Small intestine (tissue), 7 donors: ENCODE data around the gene OSTF1. TPM values are rescaled to one million over a fixed set of nuclear protein-coding genes. Genes with fewer than 3 reads are reported as not detected.

Experiments used
- DNase-seq, 2 donors: peaks; one replicate each; pipeline versions ENCODE4 v3.0.0 to v3.0.0-alpha.2; 2013
- FAIRE-seq: peaks from 2 replicates; lab custom pipeline; 2012; peaks lifted over from hg19 to GRCh38; lab: Jason Lieb, UNC
- H3K27ac ChIP-seq, 3 donors: one replicate each; pipeline ENCODE4 v1.5.1; 2013; ENCODE audit warnings: low read length in 2 of 3, mild to moderate bottlenecking in 2 of 3, control low read depth in 1 of 3, inconsistent platforms in 1 of 3, low read depth in 1 of 3, moderate library complexity in 1 of 3
- H3K27me3 ChIP-seq, 3 donors: one replicate each; pipeline ENCODE4 v1.6.1; 2013; ENCODE audit warnings: low read length in 3 of 3, inconsistent platforms in 1 of 3; ENCODE audit not compliant: control insufficient read depth in 3 of 3, insufficient read depth in 3 of 3
- H3K36me3 ChIP-seq, 3 donors: one replicate each; pipeline ENCODE4 v1.6.1; 2013; ENCODE audit warnings: low read length in 3 of 3, inconsistent platforms in 1 of 3, low read depth in 1 of 3, mild to moderate bottlenecking in 1 of 3, moderate library complexity in 1 of 3; ENCODE audit not compliant: control insufficient read depth in 3 of 3, insufficient read depth in 2 of 3
- H3K4me1 ChIP-seq, 3 donors: one replicate each; pipeline ENCODE4 v1.6.1; 2013; ENCODE audit warnings: low read length in 2 of 3, inconsistent platforms in 1 of 3, low read depth in 1 of 3, mild to moderate bottlenecking in 1 of 3, moderate library complexity in 1 of 3; ENCODE audit not compliant: control insufficient read depth in 3 of 3, insufficient read depth in 2 of 3
- H3K4me3 ChIP-seq, 3 donors: one replicate each; pipeline ENCODE4 v1.5.1; 2013; ENCODE audit warnings: low read length in 3 of 3, control low read depth in 1 of 3, inconsistent platforms in 1 of 3, low read depth in 1 of 3, mild to moderate bottlenecking in 1 of 3, moderate library complexity in 1 of 3
- H3K9me3 ChIP-seq, 2 donors: one replicate each; pipeline ENCODE4 v1.6.1; 2013; ENCODE audit warnings: low read depth in 1 of 2, low read length in 1 of 2; ENCODE audit not compliant: control insufficient read depth in 2 of 2, insufficient read depth in 1 of 2
- WGBS, 3 donors: extraction: QIAGEN DNeasy Blood & Tissue Kit; methylation state at CpG; one replicate each; pipeline ENCODE4 v1.1.7; 2013; 5-methylcytosine and 5-hydroxymethylcytosine counted together
- polyA plus RNA-seq, 4 donors: library from polyadenylated mRNA; stranded (reverse) in 3 of 4; unstranded in 1 of 4; fragments of 200-250 nt in 3 of 4; fragments of 120-200 nt in 1 of 4; gene quantifications; one replicate each; pipeline versions ENCODE4 v1.2.1 to v1.2.3, GENCODE V29; 2013
- donor health status: healthy with polysubstance abuse.
- donor health status: control.
- donor health status: control.
- donor health status: Bipolar disorder and iron deficiency.
- donor health status: healthy.

The OSTF1 gene
- polyA plus RNA-seq, 4 donors: 37.0 to 48.9 (median 43.5) TPM

- FAIRE-seq (no peak), DNase-seq (peak in 1 of 2 donors; percentile 22)
- peaks cover 0 to 6% of the 10 kb centered on the region in 2 donors for H3K9me3 ChIP-seq
- H3K27me3 ChIP-seq: no peaks in the 10 kb centered on the region
- peaks cover 0 to 2% (median 0%) of the 10 kb centered on the region in 3 donors for H3K36me3 ChIP-seq
- H3K27ac ChIP-seq: no peak overlapping the region
- H3K4me3 ChIP-seq: no peak overlapping the region
- WGBS, 3 donors: 40 to 85% (median 53%) methylated on average over 5 of the region's 5 CpGs
- no peaks in the 10 kb centered on the region for H3K4me1 ChIP-seq
These were observed 75.5 kb downstream of the OSTF1 start for GRCh38 chr9:75163764-75164163.

- Histone ChIP-seq H3K27me3 (no peaks in the 10 kb centered on the region), H3K4me1 (no peaks in the 10 kb centered on the region), H3K36me3 (peaks cover 0 to 2% (median 0%) of the 10 kb centered on the region in 3 donors), H3K27ac (no peak overlapping the region), H3K9me3 (peaks cover 0 to 6% of the 10 kb centered on the region in 2 donors), H3K4me3 (no peak overlapping the region)
- DNase-seq (no peak), FAIRE-seq (peak; percentile 5)
These were observed 76.3 kb downstream of the OSTF1 start for GRCh38 chr9:75164573-75164972.

- no peaks in the 10 kb centered on the region for H3K4me1 ChIP-seq
- H3K27ac ChIP-seq: no peak overlapping the region
- H3K4me3 ChIP-seq: no peak overlapping the region
- H3K9me3 ChIP-seq: peaks cover 0 to 6% of the 10 kb centered on the region in 2 donors
- FAIRE-seq: no peak
- no peaks in the 10 kb centered on the region for H3K27me3 ChIP-seq
- H3K36me3 ChIP-seq: peaks cover 0 to 5% (median 2%) of the 10 kb centered on the region in 3 donors
- WGBS, 3 donors: 89 to 96% (median 95%) methylated on average over 1 of the region's 1 CpG
- DNase-seq: no peak
These were observed 79.0 kb downstream of the OSTF1 start for GRCh38 chr9:75167281-75167680.

GRCh38 chr9:75168270-75169178, 80.2 kb downstream of the OSTF1 start:
- 71 to 95% (median 90%) methylated on average over 2 of the region's 2 CpGs for WGBS, 3 donors
- DNase-seq (no peak), FAIRE-seq (no peak)
- Histone ChIP-seq H3K36me3 (peaks cover 0 to 5% (median 2%) of the 10 kb centered on the region in 3 donors), H3K4me1 (no peaks in the 10 kb centered on the region), H3K9me3 (peaks cover 0 to 6% of the 10 kb centered on the region in 2 donors), H3K27ac (no peak overlapping the region), H3K4me3 (no peak overlapping the region), H3K27me3 (no peaks in the 10 kb centered on the region)

GRCh38 chr9:75169623-75170022, 81.3 kb downstream of the OSTF1 start:
- H3K4me1 ChIP-seq: no peaks in the 10 kb centered on the region
- H3K4me3 ChIP-seq: no peak overlapping the region
- H3K27ac ChIP-seq: no peak overlapping the region
- WGBS, 3 donors: 63 to 79% (median 65%) methylated on average over 4 of the region's 4 CpGs
- DNase-seq (no peak), FAIRE-seq (no peak)
- H3K36me3 ChIP-seq: peaks cover 0 to 5% (median 2%) of the 10 kb centered on the region in 3 donors
- H3K9me3 ChIP-seq: no peaks in the 10 kb centered on the region
- no peaks in the 10 kb centered on the region for H3K27me3 ChIP-seq

GRCh38 chr9:75170898-75171360, 82.6 kb downstream of the OSTF1 start:
- DNase-seq: no peak
- no peaks in the 10 kb centered on the region for H3K9me3 ChIP-seq
- no peaks in the 10 kb centered on the region for H3K27me3 ChIP-seq
- no peaks in the 10 kb centered on the region for H3K4me1 ChIP-seq
- H3K27ac ChIP-seq: no peak overlapping the region
- H3K4me3 ChIP-seq: no peak overlapping the region
- peaks cover 0 to 5% (median 2%) of the 10 kb centered on the region in 3 donors for H3K36me3 ChIP-seq
- FAIRE-seq: no peak
- WGBS, 3 donors: 76 to 95% (median 88%) methylated on average over 2 of the region's 2 CpGs

GRCh38 chr9:75175395-75175794, 87.1 kb downstream of the OSTF1 start:
- no peak overlapping the region for H3K4me3 ChIP-seq
- no peaks in the 10 kb centered on the region for H3K27me3 ChIP-seq
- H3K36me3 ChIP-seq: peaks cover 0 to 3% (median 0%) of the 10 kb centered on the region in 3 donors
- H3K27ac ChIP-seq: no peak overlapping the region
- peaks cover 0 to 3% of the 10 kb centered on the region in 2 donors for H3K9me3 ChIP-seq
- 88 to 97% (median 96%) methylated on average over 6 of the region's 6 CpGs for WGBS, 3 donors
- H3K4me1 ChIP-seq: no peaks in the 10 kb centered on the region
- DNase-seq (no peak), FAIRE-seq (no peak)

- Histone ChIP-seq H3K27ac (no peak overlapping the region), H3K4me1 (no peaks in the 10 kb centered on the region), H3K27me3 (no peaks in the 10 kb centered on the region), H3K9me3 (peaks cover 0 to 3% of the 10 kb centered on the region in 2 donors), H3K36me3 (peaks cover 0 to 2% (median 0%) of the 10 kb centered on the region in 3 donors), H3K4me3 (no peak overlapping the region)
- DNase-seq (no peak), FAIRE-seq (no peak)
These were observed 87.7 kb downstream of the OSTF1 start for GRCh38 chr9:75176037-75176436.
